ELF-1 (cell line): ENCODE results near the gene RBP2.
"Not testable (repeated sequence)": the region's sequence is repeated elsewhere in the genome, so short reads cannot be mapped to it uniquely, and the experiment has no call there.

Experiments used
- DNase-seq: peaks from one replicate; pipeline ENCODE4 v3.0.0-alpha.2; 2016; ENCODE audit warnings: low read depth, low spot score

Gene RBP2

DNA sequence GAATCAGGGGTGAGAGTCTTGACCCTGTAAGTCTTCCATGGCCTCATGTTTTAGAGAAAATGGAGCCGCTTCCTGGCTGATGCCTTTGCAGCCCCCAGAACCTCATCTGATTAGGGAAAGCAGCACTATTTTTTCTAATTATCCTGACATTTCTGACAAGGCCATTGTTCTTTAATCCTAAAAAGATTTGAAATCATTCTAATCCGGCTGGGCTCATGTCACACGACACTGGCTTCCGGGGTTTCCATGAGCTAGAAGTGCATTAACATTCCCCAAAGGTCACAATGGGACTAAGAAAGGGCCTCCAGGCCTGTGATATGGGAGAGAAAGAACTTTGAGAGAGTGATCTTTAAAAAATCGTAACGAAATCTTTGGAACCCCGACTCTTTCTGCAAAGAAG, 33.1 kb downstream of the RBP2 start:
- no peak for DNase-seq

DNA sequence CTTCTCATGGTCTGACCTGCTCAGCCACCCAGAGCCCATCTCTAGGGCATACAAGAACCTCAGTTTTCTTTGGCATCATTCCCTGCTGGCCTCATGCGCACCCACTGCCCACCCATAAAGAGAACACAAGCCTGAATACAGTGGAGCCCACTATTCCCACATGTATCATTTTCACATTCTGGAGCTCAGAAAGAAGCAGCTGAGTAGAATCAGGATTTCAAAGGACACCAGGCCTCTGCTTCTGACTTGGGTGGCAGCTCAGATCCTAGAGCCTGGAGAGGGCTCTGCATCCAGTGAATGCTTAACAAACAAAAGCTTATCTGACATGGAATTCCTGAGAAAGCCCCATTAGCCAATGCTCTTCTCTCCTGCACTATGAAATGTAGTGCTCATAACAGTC, 34.7 kb downstream of the RBP2 start:
- DNase-seq = peak; percentile 18

DNA sequence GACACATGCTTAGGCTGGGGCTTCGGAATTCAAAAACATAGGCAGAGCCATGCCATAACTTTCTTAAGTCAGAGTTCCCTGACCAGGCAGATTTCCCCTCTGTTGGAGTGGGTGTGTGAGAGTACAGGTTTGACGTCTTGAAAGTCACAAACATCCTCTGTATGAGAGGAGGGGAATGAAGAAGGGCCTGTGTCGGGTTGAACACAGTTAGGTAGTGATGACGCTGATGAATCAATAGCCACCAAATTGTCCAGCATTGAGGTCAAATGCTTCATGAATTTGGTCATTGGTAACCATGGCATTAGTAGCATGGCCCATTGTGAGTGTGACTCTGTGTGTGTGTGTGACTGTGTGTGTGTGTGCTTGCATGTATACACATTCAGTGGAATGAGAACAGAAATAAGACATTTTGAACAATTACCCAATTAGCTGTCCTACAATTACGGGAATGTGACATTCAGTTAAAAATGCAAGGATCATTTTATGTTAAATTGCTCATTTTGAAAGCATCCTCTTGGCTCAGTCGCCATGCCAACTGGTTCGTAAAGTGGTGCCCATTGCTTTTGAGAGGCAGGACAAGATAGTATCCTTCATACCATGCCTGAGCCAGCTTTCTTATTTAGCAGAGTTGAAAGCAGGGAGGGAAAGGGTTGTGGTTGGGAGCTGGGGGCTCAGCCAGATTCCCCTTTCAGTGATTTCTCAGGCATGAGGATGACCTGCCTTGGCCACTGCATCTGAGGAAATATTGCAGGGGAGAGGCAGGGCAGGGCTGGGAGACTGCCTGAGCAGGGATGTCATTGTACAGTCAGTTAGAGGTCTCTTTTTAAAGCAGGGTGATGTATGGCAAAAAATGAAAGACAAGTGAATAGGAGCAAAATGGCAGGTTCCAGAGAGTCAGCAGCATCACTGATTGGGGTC, 35.4 kb downstream of the RBP2 start:
- DNase-seq = no peak

DNA sequence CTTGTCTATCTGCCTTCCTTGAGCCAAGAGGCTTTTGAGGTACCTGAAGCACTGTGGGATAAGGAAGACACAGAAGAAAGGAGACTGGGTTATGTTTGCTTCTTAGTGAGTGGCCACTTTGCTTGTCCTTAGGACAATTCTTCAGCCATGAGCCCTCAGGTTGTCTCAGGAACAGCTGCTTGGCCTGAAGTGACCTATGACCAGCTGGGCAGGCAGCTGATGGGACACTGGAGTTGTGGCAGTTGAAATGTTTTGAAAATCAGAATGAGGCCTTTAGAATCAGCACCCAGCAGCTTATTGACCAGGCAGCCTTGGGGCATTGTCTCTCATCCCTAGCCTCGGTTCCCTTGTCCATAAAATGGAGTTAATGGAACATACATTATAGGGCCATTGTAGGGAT, 37.0 kb downstream of the RBP2 start:
- DNase-seq = peak; percentile 15

DNA sequence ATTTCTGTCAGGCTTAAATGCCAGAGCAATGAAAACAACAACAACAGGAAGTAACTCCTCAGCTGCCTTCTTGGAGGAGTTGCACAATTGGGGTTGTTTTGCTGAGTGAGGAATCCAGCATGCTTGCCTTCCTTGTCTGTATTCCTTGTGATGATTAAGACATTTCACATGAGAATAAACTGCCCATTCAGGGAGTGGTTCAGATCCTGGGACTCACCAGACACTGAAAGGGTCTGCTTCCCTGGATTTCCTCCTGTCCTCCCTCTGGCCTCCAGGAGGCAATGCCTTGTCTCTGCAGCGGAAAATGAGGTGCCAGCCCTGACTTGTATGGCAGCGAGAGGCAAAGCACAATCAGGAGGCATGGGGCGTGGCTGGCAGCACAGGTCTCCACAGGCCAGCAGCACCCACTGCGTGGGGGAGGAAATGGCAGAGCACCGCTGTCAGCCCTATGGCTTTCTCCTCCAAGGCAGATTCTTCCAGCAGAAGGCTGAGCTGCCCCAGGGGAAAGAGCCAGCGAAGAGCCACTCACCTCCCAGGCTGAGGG, 41.5 kb downstream of the RBP2 start:
- DNase-seq = peak; percentile 61

DNA sequence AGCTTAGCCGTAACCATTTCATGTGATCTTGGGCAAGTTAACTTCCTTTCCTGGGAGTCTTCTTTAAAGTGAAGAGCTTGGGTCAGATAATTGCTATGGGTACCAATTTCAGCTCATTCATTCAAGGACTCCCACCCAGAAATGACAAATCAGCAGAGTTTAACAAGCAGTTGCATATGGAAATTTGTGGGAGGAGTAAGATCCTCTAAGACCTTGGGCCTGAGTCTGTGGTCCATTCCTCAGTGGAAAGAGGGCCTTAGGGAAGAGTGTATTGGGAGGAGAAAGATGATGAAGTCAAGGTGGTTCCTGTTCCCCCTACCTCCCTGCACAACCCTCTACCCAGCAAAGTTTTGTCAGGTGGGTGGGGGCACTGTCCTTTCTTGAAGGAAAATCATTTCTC, 42.1 kb downstream of the RBP2 start:
- no peak for DNase-seq

DNA sequence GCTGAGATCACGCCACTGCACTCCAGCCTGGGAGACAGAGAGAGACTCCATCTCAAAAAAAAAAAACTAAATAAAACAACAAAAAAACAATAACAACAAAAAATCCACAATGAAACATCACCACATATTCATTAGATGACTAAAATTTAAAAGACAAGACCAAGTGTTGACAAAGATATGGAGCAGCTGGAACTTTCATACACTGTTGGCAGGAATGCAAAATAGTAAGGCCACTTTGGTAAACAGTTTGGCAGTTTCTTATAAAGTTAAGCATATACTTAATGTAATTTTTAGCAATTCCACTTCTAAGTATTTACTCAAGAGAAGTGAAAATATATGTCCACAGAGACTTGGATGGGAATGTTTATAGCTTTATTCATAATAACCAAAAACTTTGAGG, 43.2 kb downstream of the RBP2 start:
- no peak for DNase-seq

DNA sequence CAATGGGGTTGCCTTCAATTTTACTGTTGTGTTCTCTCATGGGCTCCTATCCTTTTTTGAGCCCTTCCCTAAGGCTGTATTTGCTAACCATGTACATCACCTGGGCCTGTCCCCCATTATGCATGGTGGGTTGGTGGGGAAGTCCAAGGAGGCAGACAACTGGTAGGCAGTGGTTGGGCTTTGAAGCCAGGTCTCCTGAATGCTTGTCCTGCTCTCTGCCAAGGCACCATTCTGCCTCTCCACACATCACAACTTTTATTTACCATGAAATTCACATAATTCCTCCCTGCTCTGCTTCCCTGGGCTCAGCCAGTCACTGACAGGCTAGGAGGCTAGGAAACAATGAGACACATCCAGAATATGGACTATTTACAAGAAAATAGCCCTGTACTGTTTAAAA, 45.8 kb downstream of the RBP2 start:
- DNase-seq = peak; percentile 76

DNA sequence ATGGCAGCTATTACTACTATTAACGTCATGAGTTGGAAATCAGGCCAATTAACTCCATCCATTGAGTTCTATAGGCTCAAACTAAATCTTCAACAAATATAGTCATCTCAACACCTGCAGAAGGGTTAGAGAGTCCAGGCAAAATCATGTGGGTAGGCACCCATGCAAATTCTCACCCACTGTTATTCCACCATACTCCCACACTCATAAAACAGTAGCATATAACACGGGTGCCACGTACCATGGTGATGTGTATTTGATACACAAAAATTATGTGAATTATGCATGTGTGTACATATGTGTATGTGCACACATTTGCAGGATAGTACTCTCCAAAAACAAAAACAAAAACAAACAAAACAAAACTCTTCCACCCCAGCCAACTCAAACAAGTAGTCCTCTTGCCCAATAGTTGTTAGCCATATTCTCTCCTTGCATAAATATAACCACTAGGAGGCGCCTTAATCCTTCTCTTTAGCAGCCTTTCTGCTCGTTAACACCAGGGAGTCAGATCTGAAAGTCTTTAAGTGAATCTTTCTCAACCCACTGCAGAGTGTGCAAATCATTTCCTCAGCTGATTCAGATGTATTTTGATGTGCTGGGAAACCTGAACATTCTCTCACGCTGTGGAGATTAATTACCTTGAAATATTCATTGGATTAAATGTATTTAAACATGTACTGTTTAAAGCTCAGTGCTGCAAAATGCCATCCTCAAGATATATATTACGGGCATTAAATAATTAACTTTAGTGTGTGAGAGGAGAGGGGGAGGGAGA, 48.8 kb downstream of the RBP2 start:
- peak; percentile 40 for DNase-seq

DNA sequence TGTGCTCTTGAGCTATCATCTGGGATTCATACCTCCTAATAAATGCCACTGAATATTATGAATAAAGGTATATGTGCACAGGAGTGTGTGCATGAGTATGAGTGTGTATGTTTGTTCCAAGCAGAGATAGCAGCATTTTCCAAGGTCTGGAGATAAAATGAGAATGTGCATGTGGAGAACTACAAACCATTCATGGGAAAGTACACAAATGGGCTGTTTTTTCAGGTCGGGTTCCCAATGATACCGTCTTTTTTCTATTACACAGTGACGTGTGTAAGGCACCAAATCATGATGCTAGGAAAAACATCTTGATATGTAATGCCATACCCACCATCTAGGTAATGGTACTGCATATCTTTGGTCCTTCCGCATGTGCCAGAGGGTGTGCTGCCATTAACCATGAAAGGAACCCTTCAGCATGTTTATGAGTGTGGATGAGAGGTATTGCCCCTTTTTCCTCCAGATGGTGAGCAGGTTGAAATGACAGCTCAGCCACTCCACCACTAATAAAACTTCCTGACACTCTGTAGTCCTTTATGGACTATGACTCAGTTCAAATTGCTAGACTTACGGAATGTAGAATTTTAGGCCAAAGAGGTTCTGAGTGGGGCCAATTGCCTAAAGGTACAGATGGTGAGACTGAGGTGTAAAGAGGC, 50.4 kb downstream of the RBP2 start:
- no peak for DNase-seq

DNA sequence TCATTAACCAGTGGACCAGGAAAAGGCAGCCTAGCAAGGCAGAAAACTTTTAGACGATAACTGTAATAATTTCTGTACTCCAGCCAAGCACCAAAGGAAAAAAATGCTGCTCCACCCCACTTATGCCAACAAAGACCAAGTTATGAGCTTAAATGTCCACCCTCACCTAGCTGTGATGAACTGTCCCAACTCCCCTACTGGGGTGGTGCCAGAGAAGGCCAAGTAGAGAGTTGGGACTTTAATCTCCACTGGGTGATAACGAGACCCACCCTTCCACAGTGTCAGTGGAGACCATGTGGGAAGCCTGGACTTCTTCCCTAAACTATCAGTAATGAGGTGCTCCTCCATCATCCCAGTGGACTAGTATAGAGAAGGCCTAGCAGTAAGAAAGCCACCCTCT, 53.1 kb downstream of the RBP2 start:
- DNase-seq = no peak

DNA sequence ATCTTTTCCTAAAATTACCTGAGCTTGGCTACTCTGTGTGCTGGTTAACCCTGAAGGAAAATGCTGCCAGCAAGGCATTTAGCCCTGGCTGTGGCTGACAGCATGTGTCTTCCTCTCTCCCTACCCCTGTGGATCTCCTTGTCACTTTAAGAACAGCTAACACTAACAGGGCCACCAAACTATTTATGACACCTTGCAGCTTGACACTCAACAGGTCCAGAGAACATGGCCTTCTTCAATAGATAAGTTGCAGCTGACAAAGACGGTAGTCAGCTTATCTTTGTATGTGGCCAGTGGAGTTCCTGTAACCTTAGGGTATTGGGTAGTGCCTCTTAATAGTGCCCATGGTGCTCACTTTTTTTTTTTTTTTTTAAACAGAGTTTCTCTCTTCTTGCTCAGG, 54.9 kb downstream of the RBP2 start:
- DNase-seq = no peak

DNA sequence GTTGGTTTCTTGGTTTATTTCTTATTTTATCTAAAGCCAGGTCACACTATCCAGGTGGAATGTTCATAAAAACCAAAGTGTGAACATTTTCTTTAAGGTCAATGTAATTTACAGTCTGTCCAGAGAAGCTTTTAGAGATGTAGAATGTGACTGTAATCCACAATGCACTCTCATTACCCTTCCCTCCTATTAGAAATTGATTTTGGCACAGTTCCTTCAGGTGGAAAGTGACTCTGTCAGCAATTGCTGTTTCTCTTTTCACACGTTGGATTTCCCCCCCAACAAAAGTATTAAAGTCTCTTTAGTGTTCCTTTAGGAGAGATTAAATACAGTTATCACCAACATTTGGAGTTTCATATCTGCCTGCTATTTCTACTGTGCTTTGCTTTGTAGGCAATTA, 55.3 kb downstream of the RBP2 start:
- DNase-seq = no peak

DNA sequence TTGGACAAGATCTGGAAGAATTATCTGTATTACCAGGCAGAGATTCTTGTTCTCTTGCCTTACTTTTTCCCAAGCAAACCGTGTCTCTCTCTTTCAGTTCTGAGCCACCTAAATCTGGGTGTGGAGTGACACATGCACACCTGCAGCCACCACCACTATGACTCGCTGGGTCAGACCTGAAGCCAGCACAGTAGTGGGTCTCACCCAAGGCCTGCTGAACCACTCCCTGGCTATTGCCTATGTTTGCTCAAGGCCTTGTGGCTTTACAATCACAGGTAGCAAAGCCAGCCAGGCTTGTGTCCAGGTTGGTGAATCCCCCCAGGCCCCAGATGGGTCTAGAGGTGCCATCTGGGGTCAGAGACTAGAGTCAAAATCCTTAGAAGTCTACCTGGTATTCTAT, 58.2 kb downstream of the RBP2 start:
- DNase-seq = no peak

DNA sequence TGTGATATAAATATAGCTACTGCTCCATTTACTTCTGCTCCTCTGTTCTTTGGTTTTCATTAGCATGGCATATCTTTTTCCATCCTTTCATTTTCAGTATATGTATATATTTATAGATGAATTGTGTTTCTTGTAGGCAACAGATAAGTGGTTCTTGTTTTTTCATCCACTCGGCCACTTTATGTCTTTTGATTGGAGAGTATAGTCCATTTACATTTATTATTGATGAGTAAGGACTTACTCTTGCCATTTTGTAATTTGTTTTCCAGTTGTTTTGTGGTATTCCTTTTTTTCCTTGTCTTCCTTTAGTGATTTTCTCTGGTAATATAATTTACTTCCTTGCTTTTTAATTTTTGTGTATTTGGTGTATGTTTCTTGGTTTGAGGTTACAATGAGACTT, 60.0 kb downstream of the RBP2 start:
- no peak for DNase-seq

DNA sequence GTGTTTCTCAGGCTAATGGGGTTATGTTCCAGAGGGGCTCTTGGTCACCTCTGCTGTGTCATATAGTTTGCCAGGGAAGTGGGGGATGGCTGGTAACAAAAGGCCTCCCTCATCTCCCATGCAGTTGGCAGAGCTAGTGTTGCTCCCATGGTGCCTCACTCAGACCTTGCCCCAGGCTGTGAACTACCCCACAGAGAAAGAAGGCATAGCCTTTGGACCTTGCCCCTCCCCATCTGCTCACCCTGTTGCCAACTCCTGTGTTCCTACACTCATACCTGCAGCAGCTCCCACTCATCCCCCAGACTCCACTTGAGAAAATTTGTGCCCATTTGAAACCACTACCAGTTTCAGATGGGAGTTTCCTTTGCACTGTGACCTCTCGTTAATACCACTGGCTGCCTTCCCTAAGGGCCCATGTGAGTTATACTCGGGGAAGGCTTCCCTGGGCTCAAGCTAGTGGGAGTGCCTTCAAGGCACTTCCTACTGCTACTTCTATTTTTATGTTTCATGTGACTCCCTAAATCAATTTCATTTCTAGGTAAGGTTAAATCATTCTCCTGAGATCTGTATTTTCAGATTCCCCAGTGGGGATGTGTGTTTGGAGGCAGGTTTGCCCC, 61.6 kb downstream of the RBP2 start:
- DNase-seq = no peak

DNA sequence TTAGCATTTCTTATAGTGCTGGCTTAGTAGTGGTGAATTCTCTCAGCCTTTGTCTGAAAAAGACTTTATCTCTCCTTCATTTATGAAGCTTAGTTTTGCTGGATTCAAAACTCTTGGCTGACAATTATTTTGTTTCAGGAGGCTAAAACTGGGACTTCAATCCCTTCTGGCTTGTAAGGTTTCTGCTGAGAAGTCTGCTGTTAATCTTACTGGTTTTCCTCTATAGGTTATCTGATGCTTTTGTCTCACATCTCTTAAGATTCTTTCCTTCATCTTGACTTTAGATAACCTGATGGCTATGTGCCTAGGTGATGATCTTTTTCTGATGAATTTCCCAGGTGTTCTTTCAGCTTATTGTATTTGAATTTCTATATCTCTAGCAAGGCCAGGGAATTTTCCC, 63.4 kb downstream of the RBP2 start:
- not testable (repeated sequence) for DNase-seq
